OCI-M2 (cell line): ENCODE results near the gene C20orf204.

Source experiments
- DNase-seq: peaks from one replicate; lab custom pipeline; 2025; ENCODE audit not compliant: unreplicated experiment; lab: John Stamatoyannopoulos, UW

The C20orf204 gene

GRCh38 chr20:64041040-64041780 is 5.2 kb downstream of the C20orf204 start:
- no peak for DNase-seq

GRCh38 chr20:64041781-64042053 is 5.7 kb downstream of the C20orf204 start:
- no peak for DNase-seq

DNA sequence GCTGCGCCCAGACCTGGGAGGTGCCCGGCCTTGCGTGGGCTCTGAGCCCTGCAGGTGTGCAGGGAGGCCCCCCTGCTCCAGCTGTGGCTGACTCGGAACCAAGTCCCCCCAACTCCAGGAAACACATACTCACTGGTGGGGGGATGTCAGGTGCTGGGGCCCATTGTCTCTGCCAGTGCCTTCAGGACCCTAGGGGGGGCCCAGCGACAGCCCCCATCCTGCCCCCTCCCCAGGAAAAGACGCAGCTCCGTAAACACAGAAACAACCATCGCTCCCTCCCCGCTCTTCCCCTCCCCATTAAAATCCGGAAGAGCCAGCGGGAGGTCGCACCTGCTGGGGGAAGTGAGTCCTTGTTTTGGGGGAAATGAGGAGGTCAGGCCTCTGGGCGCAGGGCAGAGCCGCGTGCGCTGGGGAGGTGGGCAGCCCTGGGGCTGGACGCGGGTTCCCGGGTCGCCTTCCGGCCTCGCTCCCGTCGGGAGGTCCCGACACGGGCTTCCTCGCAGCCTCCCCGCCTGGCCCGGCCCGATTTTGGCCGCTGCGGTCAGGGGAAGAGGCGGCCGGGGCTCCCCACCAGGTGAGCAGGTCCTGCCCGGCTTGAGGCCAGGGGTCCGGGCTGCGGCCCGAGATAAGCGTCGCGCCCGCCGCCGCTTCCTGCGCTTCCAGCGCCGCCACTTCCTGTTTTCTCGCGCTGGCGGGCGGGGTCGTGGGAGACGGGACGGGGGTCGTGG is 6.2 kb downstream of the C20orf204 start:
- no peak for DNase-seq

DNA sequence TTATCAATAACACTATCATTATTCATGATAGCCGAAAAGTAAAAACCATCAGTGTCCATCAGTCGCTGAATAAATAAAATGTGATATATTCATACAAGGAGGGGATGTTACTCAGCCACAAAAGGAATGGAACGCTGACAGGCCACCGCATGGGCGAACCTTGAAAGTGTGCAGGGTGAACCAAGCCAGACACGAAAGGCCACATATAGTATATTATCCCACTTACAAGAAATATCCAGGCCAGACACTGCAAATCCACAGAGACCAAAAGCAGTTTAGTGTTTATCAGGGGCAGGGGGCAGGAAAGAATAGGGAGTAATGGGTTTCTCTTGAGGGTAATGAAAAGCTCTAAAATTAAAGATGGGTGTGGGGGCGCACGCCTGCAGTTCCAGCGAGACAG is 7.8 kb downstream of the C20orf204 start:
- DNase-seq = no peak

GRCh38 chr20:64044484-64045247 is 8.7 kb downstream of the C20orf204 start:
- no peak for DNase-seq

GRCh38 chr20:64045346-64046011 is 9.5 kb downstream of the C20orf204 start:
- DNase-seq = no peak

DNA sequence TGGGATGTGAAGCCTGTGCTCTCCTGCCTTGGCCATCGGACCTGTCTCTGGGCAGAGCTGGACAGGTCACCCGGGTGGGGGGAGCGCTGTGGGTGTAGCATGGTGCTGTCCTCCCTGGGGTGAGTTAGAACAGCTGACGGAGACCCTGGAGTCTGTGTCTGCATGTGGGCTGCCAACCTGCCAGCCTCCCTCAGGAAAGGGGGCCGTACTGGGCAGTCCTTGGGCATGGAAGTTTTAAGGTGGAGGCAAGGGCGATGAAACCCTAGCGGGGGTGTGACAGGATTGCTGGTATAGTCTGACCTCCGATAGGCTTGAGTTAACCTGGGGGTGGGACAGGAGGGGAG is 11.0 kb downstream of the C20orf204 start:
- no peak for DNase-seq

DNA sequence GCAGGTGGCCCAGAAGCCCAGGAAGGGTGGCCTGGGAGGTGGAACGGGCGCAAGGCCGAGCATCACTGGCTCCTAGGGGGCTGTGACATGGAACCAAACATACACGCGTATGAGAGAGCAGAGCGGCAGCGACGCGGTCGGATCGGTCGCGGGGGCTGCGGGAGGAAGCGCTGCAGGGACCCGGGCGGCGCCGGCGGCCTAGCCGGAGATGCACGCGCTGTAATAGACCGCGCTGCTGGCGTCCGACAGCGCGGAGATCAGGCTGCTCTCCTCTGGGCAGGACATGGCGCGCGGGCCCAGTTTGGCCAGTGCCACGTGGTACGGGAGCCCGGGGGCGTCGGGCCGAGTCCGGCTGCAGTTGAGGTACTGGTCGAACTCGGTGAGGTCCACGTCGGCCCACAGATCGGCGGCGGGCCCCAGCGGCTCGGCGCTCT is 12.0 kb downstream of the C20orf204 start:
- DNase-seq = no peak

DNA sequence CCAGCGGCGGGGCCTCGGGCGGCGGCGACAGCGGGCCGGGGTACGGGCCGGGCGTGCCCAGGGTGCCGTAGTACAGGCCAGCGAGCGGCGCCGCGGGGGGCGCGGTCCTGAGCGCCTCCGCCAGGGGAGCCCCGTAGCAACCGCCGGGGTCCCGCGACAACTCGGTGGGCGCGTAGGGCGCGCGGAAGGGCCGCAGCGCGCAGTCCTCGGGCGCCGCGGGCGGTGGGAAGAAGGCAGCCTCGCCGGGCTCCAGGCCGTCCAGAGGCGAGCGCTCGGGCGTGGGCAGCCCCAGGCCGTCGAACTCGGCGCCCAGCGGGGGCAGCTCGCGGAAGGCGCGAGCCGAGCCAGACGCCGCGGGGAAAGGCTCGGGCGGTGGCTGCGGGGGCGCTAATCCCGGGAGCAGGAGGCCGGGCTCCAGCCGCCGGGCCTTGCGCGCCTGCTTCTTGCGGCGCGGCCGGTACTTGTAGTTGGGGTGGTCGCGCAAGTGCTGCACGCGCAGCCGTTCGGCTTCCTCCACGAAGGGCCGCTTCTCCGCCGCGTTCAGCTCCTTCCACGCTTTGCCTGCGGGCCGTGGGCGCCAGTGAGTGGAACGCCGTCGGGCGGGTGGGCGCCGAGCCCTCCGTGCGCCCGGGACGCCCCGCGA is 12.5 kb downstream of the C20orf204 start:
- no peak for DNase-seq

DNA sequence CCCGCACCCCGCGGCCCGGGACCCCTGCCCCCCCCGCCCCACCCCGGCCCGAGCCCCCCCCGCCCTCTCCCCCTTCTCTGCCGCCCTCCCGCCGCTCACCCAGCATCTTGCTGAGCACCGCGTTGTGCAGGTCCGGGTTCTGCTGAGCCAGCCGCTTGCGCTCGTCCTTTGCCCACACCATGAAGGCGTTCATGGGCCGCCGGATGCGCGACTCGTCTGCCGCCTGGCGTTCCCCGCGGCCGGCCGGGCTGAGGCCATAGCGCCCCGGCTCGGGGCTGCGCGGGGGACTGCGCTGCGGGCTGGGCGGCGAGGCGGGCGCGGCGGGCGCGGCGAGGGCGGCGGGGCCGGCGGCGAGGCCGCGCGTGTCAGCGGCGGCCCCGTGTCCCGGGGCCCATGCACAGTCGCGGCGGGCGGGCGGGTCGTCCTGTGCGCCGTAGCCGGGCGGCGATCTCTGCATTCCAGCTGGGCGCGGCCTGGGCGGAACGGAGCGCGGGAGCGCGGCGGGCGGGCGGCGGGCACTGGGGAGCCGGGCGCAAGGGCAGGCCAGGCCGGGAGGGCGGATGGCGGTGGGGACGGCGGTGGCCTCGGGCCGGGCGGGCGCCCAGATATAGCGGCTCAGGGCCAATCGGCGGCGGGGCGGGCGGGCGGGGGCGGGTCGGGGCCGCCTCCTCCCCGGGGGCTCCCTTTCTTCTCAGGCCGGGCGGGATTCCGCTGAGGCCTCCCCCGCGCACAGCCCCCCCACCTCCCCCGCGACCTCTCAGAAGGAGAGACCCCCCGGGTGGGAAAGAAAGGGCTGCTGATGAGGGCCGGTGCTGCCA is 13.3 kb downstream of the C20orf204 start, which contains the start of gene SOX18:
Gene SOX18, minus strand, starts transcription at position 580 of the 818 bp plus-strand sequence. Its CDS starts 123 bp downstream, at position 457.
- no peak for DNase-seq

- no peak for DNase-seq
These were observed 13.9 kb downstream of the C20orf204 start for GRCh38 chr20:64049878-64050260.

- DNase-seq = no peak
These were observed 14.5 kb downstream of the C20orf204 start for GRCh38 chr20:64050261-64051032.

DNA sequence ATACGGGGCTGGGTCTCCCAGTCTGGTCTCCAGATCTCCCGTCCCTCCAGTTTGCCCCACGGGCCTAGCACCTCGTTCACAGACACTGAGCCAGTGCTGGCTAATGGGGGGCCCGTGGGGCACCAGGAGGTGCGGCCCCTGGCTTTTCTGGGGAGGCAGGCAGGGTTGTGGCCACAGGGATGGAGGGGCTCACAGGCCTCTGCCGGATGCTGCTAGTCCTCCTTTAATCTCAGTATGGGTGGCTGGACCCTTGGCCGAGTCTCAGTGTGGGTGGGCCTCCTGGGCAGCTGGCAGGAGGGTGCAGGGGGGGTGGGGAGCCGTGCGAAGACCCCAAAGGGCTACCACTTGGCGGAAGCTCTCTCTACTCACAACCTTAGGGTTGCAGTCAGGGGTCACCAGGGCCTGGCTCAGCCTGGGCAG is 15.1 kb downstream of the C20orf204 start:
- no peak for DNase-seq

GRCh38 chr20:64051561-64052325 is 15.8 kb downstream of the C20orf204 start:
- DNase-seq = no peak

DNA sequence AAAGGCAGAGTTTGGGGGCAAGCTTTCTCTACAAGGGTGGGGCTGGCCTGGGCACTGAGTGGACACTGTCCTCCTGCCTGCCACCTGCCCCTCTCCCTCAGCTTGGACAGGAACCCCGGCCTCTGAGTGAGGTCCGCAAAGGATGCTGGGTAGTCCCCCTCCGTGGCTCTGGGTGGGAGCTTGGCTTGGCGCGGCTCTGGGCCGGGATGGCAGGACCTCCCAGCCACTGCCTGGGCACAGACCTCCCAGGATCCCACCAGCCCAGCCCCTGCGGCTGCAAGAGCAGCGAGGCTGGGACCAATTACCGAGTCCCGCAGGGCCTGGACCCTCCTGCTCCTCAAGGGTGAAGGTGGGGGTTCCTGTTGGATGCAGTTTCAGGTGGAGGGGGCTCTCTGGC is 16.3 kb downstream of the C20orf204 start:
- no peak for DNase-seq

DNA sequence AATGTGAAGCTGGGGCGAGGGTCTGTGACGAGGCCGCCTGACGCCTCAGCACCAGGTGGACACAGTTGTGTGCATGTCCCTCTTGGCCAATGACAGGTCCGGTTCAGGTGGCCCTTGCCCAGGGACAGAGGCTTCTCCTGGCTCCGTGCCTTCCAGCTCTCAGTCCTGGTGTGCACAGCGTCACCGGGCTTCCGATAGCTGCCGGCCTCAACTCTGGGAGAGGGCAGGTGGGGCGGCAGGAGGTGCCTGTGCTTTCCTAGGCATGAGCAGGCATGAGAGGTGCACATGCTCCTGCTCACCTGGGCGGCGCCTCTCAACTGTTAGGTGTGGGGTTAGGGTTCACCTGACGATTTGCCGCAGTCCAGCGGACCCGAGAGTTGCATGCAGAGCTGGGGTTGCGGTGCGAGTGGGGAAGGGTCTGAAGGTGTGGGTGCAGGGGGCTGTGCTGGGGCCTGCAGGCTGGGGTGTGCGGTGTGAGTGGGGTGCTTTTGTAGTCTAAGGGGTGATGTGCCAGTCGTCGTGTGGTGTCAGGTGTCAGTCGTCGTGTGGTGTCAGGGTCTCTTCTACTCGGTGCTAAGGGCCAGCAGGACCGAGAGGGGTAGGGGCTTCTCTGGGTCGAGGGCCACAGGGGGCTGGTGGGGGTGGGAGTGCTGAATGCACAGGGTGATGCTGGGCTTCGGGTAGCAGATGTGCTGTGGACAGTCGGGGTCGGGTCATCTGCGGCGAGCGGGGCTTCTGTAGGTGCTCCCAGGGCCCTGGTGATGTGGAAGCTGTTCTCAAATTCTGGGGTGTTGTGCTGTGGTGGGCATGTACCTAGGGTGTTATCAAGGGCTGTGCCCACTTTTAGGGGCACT is 17.2 kb downstream of the C20orf204 start:
- no peak for DNase-seq

- DNase-seq = no peak
These were observed 18.1 kb downstream of the C20orf204 start for GRCh38 chr20:64053841-64054661.
